Ishikawa (cell line): ENCODE results near the gene CREB3L2.

Experiments used
- CEBPB ChIP-seq: IDR thresholded peaks from 2 replicates; pipeline ENCODE4 v1.6.1; 2012
- CREB1 ChIP-seq: IDR thresholded peaks from 2 replicates; pipeline ENCODE4 v1.6.1; 2012; ENCODE audit warnings: low read depth
- EGR1 ChIP-seq: IDR thresholded peaks from 2 replicates; pipeline ENCODE4 v1.6.1; 2012
- EP300 ChIP-seq: IDR thresholded peaks from 2 replicates; pipeline ENCODE4 v1.6.1; 2012; ENCODE audit warnings: borderline replicate concordance
- NFIC ChIP-seq: IDR thresholded peaks from 2 replicates; pipeline ENCODE4 v1.6.1; 2012
- RAD21 ChIP-seq: IDR thresholded peaks from 2 replicates; pipeline ENCODE4 v1.6.1; 2012; ENCODE audit warnings: low read depth
- TAF1 ChIP-seq: IDR thresholded peaks from 2 replicates; pipeline ENCODE4 v1.6.1; 2012; ENCODE audit warnings: low read depth, mild to moderate bottlenecking
- TCF12 ChIP-seq: IDR thresholded peaks from 2 replicates; pipeline ENCODE4 v1.6.1; 2012; ENCODE audit warnings: low read depth
- TEAD4 ChIP-seq: IDR thresholded peaks from 2 replicates; pipeline ENCODE4 v1.6.1; 2012
- YY1 ChIP-seq: IDR thresholded peaks from 2 replicates; pipeline ENCODE4 v1.6.1; 2012; ENCODE audit warnings: low read depth
- ZBTB7A ChIP-seq: IDR thresholded peaks from 2 replicates; pipeline ENCODE4 v1.6.1; 2012; ENCODE audit warnings: low read depth
- TF ChIP-seq, protein P1 (sequence below): IDR thresholded peaks from 2 replicates; pipeline ENCODE4 v1.6.1; 2012
- TF ChIP-seq, protein P2 (sequence below): IDR thresholded peaks from 2 replicates; pipeline ENCODE4 v1.6.1; 2012
- TF ChIP-seq, protein P3 (sequence below): IDR thresholded peaks from 2 replicates; pipeline ENCODE4 v1.6.1; 2012; ENCODE audit warnings: low read depth, mild to moderate bottlenecking

DNA sequence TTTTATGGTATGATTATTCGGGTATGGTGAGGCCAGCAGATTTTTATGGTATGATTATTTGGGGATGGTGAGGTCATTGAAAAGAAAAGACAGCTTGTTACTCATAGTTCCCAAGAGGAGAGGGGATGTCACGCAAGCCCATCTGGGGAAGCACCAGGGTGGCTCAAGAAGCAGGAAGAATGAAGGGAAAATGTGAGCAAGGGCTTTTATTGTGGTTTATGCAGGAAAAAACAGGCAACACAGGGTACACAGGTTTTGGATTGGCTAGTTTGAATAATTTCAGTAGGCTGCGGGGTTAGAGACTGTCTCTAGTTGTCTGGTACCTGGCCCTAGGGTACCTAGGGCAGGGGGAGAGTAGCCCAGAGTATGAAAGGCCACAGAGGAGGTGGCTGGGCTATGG lies 128.4 kb downstream of the CREB3L2 start:
- no peak for TF ChIP-seq TCF12
- TF ChIP-seq CEBPB = no peak
- TF ChIP-seq ZBTB7A = no peak
- TF ChIP-seq, protein P1, sequence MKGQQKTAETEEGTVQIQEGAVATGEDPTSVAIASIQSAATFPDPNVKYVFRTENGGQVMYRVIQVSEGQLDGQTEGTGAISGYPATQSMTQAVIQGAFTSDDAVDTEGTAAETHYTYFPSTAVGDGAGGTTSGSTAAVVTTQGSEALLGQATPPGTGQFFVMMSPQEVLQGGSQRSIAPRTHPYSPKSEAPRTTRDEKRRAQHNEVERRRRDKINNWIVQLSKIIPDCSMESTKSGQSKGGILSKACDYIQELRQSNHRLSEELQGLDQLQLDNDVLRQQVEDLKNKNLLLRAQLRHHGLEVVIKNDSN = no peak
- no peak for TF ChIP-seq TEAD4
- no peak for TF ChIP-seq NFIC
- TF ChIP-seq, protein P2, sequence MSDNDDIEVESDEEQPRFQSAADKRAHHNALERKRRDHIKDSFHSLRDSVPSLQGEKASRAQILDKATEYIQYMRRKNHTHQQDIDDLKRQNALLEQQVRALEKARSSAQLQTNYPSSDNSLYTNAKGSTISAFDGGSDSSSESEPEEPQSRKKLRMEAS = no peak
- TF ChIP-seq, protein P3, sequence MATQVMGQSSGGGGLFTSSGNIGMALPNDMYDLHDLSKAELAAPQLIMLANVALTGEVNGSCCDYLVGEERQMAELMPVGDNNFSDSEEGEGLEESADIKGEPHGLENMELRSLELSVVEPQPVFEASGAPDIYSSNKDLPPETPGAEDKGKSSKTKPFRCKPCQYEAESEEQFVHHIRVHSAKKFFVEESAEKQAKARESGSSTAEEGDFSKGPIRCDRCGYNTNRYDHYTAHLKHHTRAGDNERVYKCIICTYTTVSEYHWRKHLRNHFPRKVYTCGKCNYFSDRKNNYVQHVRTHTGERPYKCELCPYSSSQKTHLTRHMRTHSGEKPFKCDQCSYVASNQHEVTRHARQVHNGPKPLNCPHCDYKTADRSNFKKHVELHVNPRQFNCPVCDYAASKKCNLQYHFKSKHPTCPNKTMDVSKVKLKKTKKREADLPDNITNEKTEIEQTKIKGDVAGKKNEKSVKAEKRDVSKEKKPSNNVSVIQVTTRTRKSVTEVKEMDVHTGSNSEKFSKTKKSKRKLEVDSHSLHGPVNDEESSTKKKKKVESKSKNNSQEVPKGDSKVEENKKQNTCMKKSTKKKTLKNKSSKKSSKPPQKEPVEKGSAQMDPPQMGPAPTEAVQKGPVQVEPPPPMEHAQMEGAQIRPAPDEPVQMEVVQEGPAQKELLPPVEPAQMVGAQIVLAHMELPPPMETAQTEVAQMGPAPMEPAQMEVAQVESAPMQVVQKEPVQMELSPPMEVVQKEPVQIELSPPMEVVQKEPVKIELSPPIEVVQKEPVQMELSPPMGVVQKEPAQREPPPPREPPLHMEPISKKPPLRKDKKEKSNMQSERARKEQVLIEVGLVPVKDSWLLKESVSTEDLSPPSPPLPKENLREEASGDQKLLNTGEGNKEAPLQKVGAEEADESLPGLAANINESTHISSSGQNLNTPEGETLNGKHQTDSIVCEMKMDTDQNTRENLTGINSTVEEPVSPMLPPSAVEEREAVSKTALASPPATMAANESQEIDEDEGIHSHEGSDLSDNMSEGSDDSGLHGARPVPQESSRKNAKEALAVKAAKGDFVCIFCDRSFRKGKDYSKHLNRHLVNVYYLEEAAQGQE = no peak
- no peak for TF ChIP-seq TAF1
- TF ChIP-seq YY1 = no peak
- no peak for TF ChIP-seq RAD21
- no peak for TF ChIP-seq EP300
- no peak for TF ChIP-seq CREB1
- TF ChIP-seq EGR1 = no peak
